ENCODE results near the gene CD59.

The CD59 gene

GRCh38 chr11:33668468-33668825 is 67.8 kb downstream of the CD59 start:
- Histone ChIP-seq H3K79me2 (ENCODE audit: insufficient read depth, low read length) (no peaks in the 10 kb centered on the region), H3K4me3 (ENCODE audit: insufficient read depth, low read length, poor library complexity, severe bottlenecking) (no peak overlapping the region), H3K9ac (ENCODE audit: low read length) (no peak overlapping the region), H3K9me3 (ENCODE audit: insufficient read depth, low read length) (no peaks in the 10 kb centered on the region), H3K9me2 (replicated peaks; ENCODE audit: insufficient read depth, low read length) (no peaks in the 10 kb centered on the region), H3K36me3 (ENCODE audit: low read length) (no peaks in the 10 kb centered on the region), H4K20me1 (ENCODE audit: low read depth, low read length) (no peaks in the 10 kb centered on the region), H3K4me2 (ENCODE audit: low read depth, low read length, poor library complexity, severe bottlenecking) (no peak overlapping the region), H3K27me3 (ENCODE audit: low read length) (no peaks in the 10 kb centered on the region), H2AFZ (ENCODE audit: low read depth, low read length, severe bottlenecking) (no peak overlapping the region), H3F3A (ENCODE audit: insufficient read depth) (no peaks in the 10 kb centered on the region), H3K27ac (ENCODE audit: low read depth, low read length) (no peak overlapping the region)
- no peak for TF ChIP-seq CTCF (IDR thresholded peaks at IDR 0.05; ENCODE audit: insufficient read depth, low read length, poor library complexity, severe bottlenecking)
- no peak for TF ChIP-seq EZH2phosphoT487 (conservative IDR thresholded peaks at IDR 0.05; ENCODE audit: low read length)

- Histone ChIP-seq H2AFZ (ENCODE audit: low read depth, low read length, severe bottlenecking) (no peak overlapping the region), H3K36me3 (ENCODE audit: low read length) (no peaks in the 10 kb centered on the region), H4K20me1 (ENCODE audit: low read depth, low read length) (no peaks in the 10 kb centered on the region), H3K4me3 (ENCODE audit: insufficient read depth, low read length, poor library complexity, severe bottlenecking) (no peak overlapping the region), H3K27ac (ENCODE audit: low read depth, low read length) (no peak overlapping the region), H3K9me3 (ENCODE audit: insufficient read depth, low read length) (no peaks in the 10 kb centered on the region), H3K9ac (ENCODE audit: low read length) (no peak overlapping the region), H3F3A (ENCODE audit: insufficient read depth) (no peaks in the 10 kb centered on the region), H3K79me2 (ENCODE audit: insufficient read depth, low read length) (no peaks in the 10 kb centered on the region), H3K27me3 (ENCODE audit: low read length) (no peaks in the 10 kb centered on the region), H3K9me2 (replicated peaks; ENCODE audit: insufficient read depth, low read length) (no peaks in the 10 kb centered on the region), H3K4me2 (ENCODE audit: low read depth, low read length, poor library complexity, severe bottlenecking) (no peak overlapping the region)
- TF ChIP-seq CTCF (IDR thresholded peaks at IDR 0.05; ENCODE audit: insufficient read depth, low read length, poor library complexity, severe bottlenecking) (no peak), EZH2phosphoT487 (conservative IDR thresholded peaks at IDR 0.05; ENCODE audit: low read length) (no peak)
Measured at GRCh38 chr11:33667819-33668467, 68.3 kb downstream of the CD59 start.

- Histone ChIP-seq H3K36me3 (ENCODE audit: low read length) (no peaks in the 10 kb centered on the region), H3K9me3 (ENCODE audit: insufficient read depth, low read length) (no peaks in the 10 kb centered on the region), H4K20me1 (ENCODE audit: low read depth, low read length) (no peaks in the 10 kb centered on the region), H3K79me2 (ENCODE audit: insufficient read depth, low read length) (no peaks in the 10 kb centered on the region), H3F3A (ENCODE audit: insufficient read depth) (no peaks in the 10 kb centered on the region), H3K4me3 (ENCODE audit: insufficient read depth, low read length, poor library complexity, severe bottlenecking) (no peak overlapping the region), H3K9ac (ENCODE audit: low read length) (no peak overlapping the region), H2AFZ (ENCODE audit: low read depth, low read length, severe bottlenecking) (no peak overlapping the region), H3K27ac (ENCODE audit: low read depth, low read length) (no peak overlapping the region), H3K4me2 (ENCODE audit: low read depth, low read length, poor library complexity, severe bottlenecking) (no peak overlapping the region), H3K9me2 (replicated peaks; ENCODE audit: insufficient read depth, low read length) (no peaks in the 10 kb centered on the region), H3K27me3 (ENCODE audit: low read length) (no peaks in the 10 kb centered on the region)
- no peak for TF ChIP-seq EZH2phosphoT487 (conservative IDR thresholded peaks at IDR 0.05; ENCODE audit: low read length)
- TF ChIP-seq CTCF (IDR thresholded peaks at IDR 0.05; ENCODE audit: insufficient read depth, low read length, poor library complexity, severe bottlenecking), result no peak
Measured at GRCh38 chr11:33665350-33666106, 70.7 kb downstream of the CD59 start.
